HepG2 (cell line): ENCODE measurements around the gene CD8A. TPM values are rescaled to one million over a fixed set of nuclear protein-coding genes. Genes with fewer than 3 reads are reported as not detected.

Experiments used
- CREB1 ChIP-seq, 2 experiments: fragments of 450-650 bp in 1 of 2; IDR thresholded peaks; 2 replicates each; pipeline ENCODE4 v1.6.1; 2016 to 2017; ENCODE audit warnings: control low read depth in 1 of 2, mild to moderate bottlenecking in 1 of 2, missing compliant biosample characterization in 1 of 2, missing genetic modification characterization in 1 of 2
- ELF1 ChIP-seq: sonication (generic); formaldehyde crosslinking; IDR thresholded peaks from 2 replicates; pipeline ENCODE4 v1.4.0; 2020; ENCODE audit warnings: missing genetic modification reagents
- GLI4 ChIP-seq: sonication (generic); formaldehyde crosslinking; IDR thresholded peaks from 2 replicates; pipeline ENCODE4 v1.5.1; 2020; ENCODE audit warnings: missing genetic modification reagents, mild to moderate bottlenecking, moderate library complexity, borderline replicate concordance
- HNRNPUL1 ChIP-seq: fragments of 200-400 bp; formaldehyde crosslinking; IDR thresholded peaks from 2 replicates; pipeline ENCODE4 v1.6.1; 2017; ENCODE audit warnings: low read depth, mild to moderate bottlenecking, low read length, moderate library complexity
- IRF9 ChIP-seq: sonication (generic); formaldehyde crosslinking; IDR thresholded peaks from 2 replicates; pipeline ENCODE4 v1.8.0; 2022; ENCODE audit warnings: missing genetic modification reagents, mild to moderate bottlenecking, borderline replicate concordance
- JUNB ChIP-seq: sonication (generic); formaldehyde crosslinking; IDR thresholded peaks from 2 replicates; pipeline ENCODE4 v1.8.0; 2022; ENCODE audit warnings: missing genetic modification reagents, mild to moderate bottlenecking, borderline replicate concordance
- KDM1A ChIP-seq: IDR thresholded peaks from 2 replicates; pipeline ENCODE4 v1.6.1; 2016; ENCODE audit warnings: missing compliant biosample characterization
- MAFF ChIP-seq: IDR thresholded peaks from 2 replicates; pipeline ENCODE4 v1.6.1; 2011; ENCODE audit warnings: low read depth, low read length, improper control_type of control experiment
- MTF1 ChIP-seq: sonication (generic); formaldehyde crosslinking; IDR thresholded peaks from 2 replicates; pipeline ENCODE4 v1.5.0; 2020; ENCODE audit warnings: missing genetic modification reagents
- NR2F6 ChIP-seq, 2 experiments: IDR thresholded peaks; 2 replicates each; pipeline ENCODE4 v1.6.1; 2016; ENCODE audit warnings: antibody characterized with exemption in 1 of 2, mild to moderate bottlenecking in 1 of 2
- RFX5 ChIP-seq: IDR thresholded peaks from 2 replicates; pipeline ENCODE4 v1.6.1; 2011; ENCODE audit warnings: low read depth, low read length, improper control_type of control experiment
- SYNCRIP ChIP-seq: fragments of 200-400 bp; formaldehyde crosslinking; IDR thresholded peaks from 2 replicates; pipeline ENCODE4 v1.6.1; 2018; ENCODE audit warnings: mild to moderate bottlenecking, low read depth, low read length; ENCODE audit not compliant: insufficient read depth
- TARDBP ChIP-seq: sonication (generic); formaldehyde crosslinking; IDR thresholded peaks from 2 replicates; pipeline ENCODE4 v1.8.0; 2022; ENCODE audit warnings: mild to moderate bottlenecking, missing genetic modification reagents
- XRCC5 ChIP-seq: fragments of 200-400 bp; formaldehyde crosslinking; optimal IDR thresholded peaks from 2 replicates; pipeline ENCODE3; 2017; ENCODE audit warnings: mild to moderate bottlenecking, low read length
- ZBTB4 ChIP-seq: sonication (generic); formaldehyde crosslinking; IDR thresholded peaks from 2 replicates; pipeline ENCODE4 v1.4.0; 2020; ENCODE audit warnings: missing genetic modification reagents, mild to moderate bottlenecking, borderline replicate concordance
- ZC3H4 ChIP-seq: sonication (generic); formaldehyde crosslinking; IDR thresholded peaks from 2 replicates; pipeline ENCODE4 v1.4.0; 2020; ENCODE audit warnings: missing genetic modification reagents, borderline replicate concordance
- ZNF205 ChIP-seq: IDR thresholded peaks from 2 replicates; pipeline ENCODE4 v1.6.1; 2018; ENCODE audit warnings: missing biosample characterization, missing genetic modification reagents
- ZNF225 ChIP-seq: sonication (generic); formaldehyde crosslinking; IDR thresholded peaks from 2 replicates; pipeline ENCODE4 v1.4.0; 2020; ENCODE audit warnings: mild to moderate bottlenecking, missing genetic modification reagents
- ZNF383 ChIP-seq: sonication (generic); formaldehyde crosslinking; IDR thresholded peaks from 2 replicates; pipeline ENCODE4 v1.4.0; 2020; ENCODE audit warnings: missing genetic modification reagents, mild to moderate bottlenecking, borderline replicate concordance
- ZNF549 ChIP-seq: sonication (generic); formaldehyde crosslinking; IDR thresholded peaks from 2 replicates; pipeline ENCODE4 v1.5.0; 2020; ENCODE audit warnings: missing genetic modification reagents
- ZNF563 ChIP-seq: sonication (generic); formaldehyde crosslinking; IDR thresholded peaks from 2 replicates; pipeline ENCODE4 v1.8.0; 2022; ENCODE audit warnings: mild to moderate bottlenecking, moderate library complexity, missing genetic modification reagents
- ZNF747 ChIP-seq: sonication (generic); formaldehyde crosslinking; IDR thresholded peaks from 2 replicates; pipeline ENCODE4 v1.8.1; 2023; ENCODE audit warnings: missing genetic modification reagents, mild to moderate bottlenecking, borderline replicate concordance
- ZNF878 ChIP-seq: sonication (generic); formaldehyde crosslinking; IDR thresholded peaks from 2 replicates; pipeline ENCODE4 v1.8.1; 2023; ENCODE audit warnings: mild to moderate bottlenecking, missing genetic modification reagents, moderate library complexity
- ZSCAN29 ChIP-seq: sonication (generic); formaldehyde crosslinking; conservative IDR thresholded peaks from 2 replicates; pipeline ENCODE4 v1.4.0; 2020; ENCODE audit warnings: mild to moderate bottlenecking, missing genetic modification reagents
- polyA plus RNA-seq, 8 experiments: library from polyadenylated mRNA; depleted of rRNA in 3 of 8; stranded (reverse) in 7 of 8; unstranded in 1 of 8; fragments of >200 nt; fragmentation: Illumina TruSeq in 4 of 8; extraction: Trizol in 4 of 8; gene quantifications; 2 replicates each; pipeline versions ENCODE4 v1.2.1 to v1.2.3, GENCODE V29; 2011 to 2016; ENCODE audit warnings: low read depth in 4 of 8, missing spikeins in 1 of 8, mixed read lengths in 1 of 8; ENCODE audit not compliant: insufficient read depth in 1 of 8
- total RNA-seq, 5 experiments: library from RNA; depleted of rRNA; stranded (reverse); fragments of >200 nt; fragmentation: Illumina TruSeq; extraction: Trizol; gene quantifications; 2 replicates each; pipeline ENCODE4 v1.2.3, GENCODE V29; 2016; ENCODE audit warnings: low read depth in 1 of 5

The CD8A gene
- total and polyA plus RNA-seq, 2 of the 13 experiments (the other 11 are each of a cell fraction or from before 2014, with no cell fraction given) = 0.09 TPM; not detected in 1

- TF ChIP-seq MAFF (no peak), ZNF225 (CRISPR knock-in tag) (peak; percentile 81; the same call in 1 of the 2 replicates), IRF9 (CRISPR knock-in tag) (peak; percentile 53; the same call in 1 of the 2 replicates), KDM1A (CRISPR knock-in tag) (no peak), ZBTB4 (no peak), CREB1 (IDR thresholded peaks at IDR 0.05) (no peak), CREB1 (CRISPR knock-in tag; IDR thresholded peaks at IDR 0.05) (no peak), ZNF878 (CRISPR knock-in tag) (no peak), ZSCAN29 (CRISPR knock-in tag) (no peak), MTF1 (CRISPR knock-in tag) (no peak), ZNF747 (CRISPR knock-in tag) (no peak), TARDBP (CRISPR knock-in tag) (no peak), RFX5 (no peak), ELF1 (CRISPR knock-in tag) (no peak), ZNF383 (no peak), GLI4 (CRISPR knock-in tag) (no peak), ZNF205 (CRISPR knock-in tag) (0 out of 2 replicates have a peak, but pooled peaks have one; percentile 38), HNRNPUL1 (no peak), XRCC5 (no peak), ZC3H4 (CRISPR knock-in tag) (no peak), NR2F6 (IDR thresholded peaks at IDR 0.05) (no peak), NR2F6 (CRISPR knock-in tag; IDR thresholded peaks at IDR 0.05) (no peak; the same call in 1 of the 2 replicates), JUNB (no peak), SYNCRIP (no peak), ZNF563 (CRISPR knock-in tag) (peak; percentile 89; the same call in 1 of the 2 replicates), ZNF549 (no peak)
These were observed 17.0 kb upstream of the CD8A start (continued) for GRCh38 chr2:86807468-86808275.
